ENCODE measurements around the gene MAPKAP1.

DNA sequence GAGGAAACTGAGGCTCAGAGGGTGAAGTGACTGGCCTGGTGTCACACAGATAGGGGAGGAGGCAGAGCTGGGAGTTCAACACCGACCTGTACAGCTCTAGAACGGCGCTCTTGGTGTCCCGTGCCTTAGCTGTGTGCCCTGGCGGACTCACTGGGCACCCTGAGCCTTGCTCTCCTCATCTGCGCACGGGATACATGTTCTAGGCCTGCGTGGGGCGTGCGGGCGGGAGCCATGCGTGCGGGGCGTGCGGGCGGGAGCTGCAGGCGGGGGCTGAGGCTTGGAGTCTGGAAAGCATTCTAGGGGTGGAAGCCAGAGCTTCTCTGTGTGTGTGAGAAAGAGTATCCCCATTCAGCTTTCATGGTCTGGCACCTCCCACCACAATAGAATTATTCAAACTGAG lies 280.1 kb downstream of the MAPKAP1 start:
- TF ChIP-seq POLR2AphosphoS5 (IDR thresholded peaks at IDR 0.05; ENCODE audit: borderline replicate concordance, low read depth, low read length) = no peak
- no peak for TF ChIP-seq EZH2 (IDR thresholded peaks at IDR 0.05)
- TF ChIP-seq FOXP2 (optimal IDR thresholded peaks at IDR 0.05; ENCODE audit: control extremely low read depth, extremely low read length, insufficient read depth) = no peak
